ENCODE data around the gene TGFBR3. TPM values are rescaled to one million over a fixed set of nuclear protein-coding genes. Genes with fewer than 3 reads are reported as not detected.

TGFBR3 gene
- total and polyA plus RNA-seq, 2 of the 8 experiments (the other 6 are each of a cell fraction or from before 2014, with no cell fraction given) = 2.0 to 6.1 TPM

DNA sequence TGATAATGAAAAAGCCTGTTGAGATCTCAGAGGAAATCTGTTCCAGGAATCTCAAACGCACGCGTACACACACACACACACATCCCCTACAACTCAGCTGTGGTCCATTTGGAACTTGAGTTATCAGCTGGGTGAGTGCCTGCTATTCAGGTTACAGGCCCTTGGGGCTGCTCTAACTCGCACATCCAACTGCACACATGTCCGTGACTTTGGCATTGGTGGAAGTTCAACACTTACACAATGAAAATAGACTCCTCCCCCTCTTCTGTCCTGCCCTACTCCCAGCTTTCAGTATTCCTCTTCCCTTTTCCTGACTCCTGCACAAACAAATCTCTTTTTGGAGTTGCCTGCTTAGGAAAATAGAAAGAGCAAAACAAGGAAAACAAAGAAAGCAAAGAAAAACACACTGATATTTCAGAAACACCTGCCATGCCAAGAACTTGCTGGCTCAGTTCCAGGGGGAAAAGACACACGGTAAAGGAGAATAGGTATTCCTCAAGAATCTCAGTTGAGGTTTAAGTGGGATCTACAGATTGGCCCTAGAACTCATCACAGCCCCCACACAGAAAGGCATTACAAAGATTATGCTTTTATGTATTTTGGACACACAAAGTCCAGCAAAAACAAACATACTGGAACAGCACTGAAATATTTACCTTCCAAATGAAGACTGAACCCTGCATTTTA lies 140.9 kb downstream of the TGFBR3 start (continued):
- TF ChIP-seq, protein P1, sequence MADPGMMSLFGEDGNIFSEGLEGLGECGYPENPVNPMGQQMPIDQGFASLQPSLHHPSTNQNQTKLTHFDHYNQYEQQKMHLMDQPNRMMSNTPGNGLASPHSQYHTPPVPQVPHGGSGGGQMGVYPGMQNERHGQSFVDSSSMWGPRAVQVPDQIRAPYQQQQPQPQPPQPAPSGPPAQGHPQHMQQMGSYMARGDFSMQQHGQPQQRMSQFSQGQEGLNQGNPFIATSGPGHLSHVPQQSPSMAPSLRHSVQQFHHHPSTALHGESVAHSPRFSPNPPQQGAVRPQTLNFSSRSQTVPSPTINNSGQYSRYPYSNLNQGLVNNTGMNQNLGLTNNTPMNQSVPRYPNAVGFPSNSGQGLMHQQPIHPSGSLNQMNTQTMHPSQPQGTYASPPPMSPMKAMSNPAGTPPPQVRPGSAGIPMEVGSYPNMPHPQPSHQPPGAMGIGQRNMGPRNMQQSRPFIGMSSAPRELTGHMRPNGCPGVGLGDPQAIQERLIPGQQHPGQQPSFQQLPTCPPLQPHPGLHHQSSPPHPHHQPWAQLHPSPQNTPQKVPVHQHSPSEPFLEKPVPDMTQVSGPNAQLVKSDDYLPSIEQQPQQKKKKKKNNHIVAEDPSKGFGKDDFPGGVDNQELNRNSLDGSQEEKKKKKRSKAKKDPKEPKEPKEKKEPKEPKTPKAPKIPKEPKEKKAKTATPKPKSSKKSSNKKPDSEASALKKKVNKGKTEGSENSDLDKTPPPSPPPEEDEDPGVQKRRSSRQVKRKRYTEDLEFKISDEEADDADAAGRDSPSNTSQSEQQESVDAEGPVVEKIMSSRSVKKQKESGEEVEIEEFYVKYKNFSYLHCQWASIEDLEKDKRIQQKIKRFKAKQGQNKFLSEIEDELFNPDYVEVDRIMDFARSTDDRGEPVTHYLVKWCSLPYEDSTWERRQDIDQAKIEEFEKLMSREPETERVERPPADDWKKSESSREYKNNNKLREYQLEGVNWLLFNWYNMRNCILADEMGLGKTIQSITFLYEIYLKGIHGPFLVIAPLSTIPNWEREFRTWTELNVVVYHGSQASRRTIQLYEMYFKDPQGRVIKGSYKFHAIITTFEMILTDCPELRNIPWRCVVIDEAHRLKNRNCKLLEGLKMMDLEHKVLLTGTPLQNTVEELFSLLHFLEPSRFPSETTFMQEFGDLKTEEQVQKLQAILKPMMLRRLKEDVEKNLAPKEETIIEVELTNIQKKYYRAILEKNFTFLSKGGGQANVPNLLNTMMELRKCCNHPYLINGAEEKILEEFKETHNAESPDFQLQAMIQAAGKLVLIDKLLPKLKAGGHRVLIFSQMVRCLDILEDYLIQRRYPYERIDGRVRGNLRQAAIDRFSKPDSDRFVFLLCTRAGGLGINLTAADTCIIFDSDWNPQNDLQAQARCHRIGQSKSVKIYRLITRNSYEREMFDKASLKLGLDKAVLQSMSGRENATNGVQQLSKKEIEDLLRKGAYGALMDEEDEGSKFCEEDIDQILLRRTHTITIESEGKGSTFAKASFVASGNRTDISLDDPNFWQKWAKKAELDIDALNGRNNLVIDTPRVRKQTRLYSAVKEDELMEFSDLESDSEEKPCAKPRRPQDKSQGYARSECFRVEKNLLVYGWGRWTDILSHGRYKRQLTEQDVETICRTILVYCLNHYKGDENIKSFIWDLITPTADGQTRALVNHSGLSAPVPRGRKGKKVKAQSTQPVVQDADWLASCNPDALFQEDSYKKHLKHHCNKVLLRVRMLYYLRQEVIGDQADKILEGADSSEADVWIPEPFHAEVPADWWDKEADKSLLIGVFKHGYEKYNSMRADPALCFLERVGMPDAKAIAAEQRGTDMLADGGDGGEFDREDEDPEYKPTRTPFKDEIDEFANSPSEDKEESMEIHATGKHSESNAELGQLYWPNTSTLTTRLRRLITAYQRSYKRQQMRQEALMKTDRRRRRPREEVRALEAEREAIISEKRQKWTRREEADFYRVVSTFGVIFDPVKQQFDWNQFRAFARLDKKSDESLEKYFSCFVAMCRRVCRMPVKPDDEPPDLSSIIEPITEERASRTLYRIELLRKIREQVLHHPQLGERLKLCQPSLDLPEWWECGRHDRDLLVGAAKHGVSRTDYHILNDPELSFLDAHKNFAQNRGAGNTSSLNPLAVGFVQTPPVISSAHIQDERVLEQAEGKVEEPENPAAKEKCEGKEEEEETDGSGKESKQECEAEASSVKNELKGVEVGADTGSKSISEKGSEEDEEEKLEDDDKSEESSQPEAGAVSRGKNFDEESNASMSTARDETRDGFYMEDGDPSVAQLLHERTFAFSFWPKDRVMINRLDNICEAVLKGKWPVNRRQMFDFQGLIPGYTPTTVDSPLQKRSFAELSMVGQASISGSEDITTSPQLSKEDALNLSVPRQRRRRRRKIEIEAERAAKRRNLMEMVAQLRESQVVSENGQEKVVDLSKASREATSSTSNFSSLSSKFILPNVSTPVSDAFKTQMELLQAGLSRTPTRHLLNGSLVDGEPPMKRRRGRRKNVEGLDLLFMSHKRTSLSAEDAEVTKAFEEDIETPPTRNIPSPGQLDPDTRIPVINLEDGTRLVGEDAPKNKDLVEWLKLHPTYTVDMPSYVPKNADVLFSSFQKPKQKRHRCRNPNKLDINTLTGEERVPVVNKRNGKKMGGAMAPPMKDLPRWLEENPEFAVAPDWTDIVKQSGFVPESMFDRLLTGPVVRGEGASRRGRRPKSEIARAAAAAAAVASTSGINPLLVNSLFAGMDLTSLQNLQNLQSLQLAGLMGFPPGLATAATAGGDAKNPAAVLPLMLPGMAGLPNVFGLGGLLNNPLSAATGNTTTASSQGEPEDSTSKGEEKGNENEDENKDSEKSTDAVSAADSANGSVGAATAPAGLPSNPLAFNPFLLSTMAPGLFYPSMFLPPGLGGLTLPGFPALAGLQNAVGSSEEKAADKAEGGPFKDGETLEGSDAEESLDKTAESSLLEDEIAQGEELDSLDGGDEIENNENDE (IDR thresholded peaks at IDR 0.05; ENCODE audit: insufficient replicate concordance, low read length) = no peak
- no peak for TF ChIP-seq RAD21 (IDR thresholded peaks at IDR 0.05 in 1 of 2, conservative IDR thresholded peaks at IDR 0.05 in 1 of 2; ENCODE audit: low read depth in 2 of 2, low read length in 2 of 2)
- TF ChIP-seq YY1 (IDR thresholded peaks at IDR 0.05; ENCODE audit: low read depth, low read length) = no peak
- no peak for TF ChIP-seq FOSL1 (IDR thresholded peaks at IDR 0.05; ENCODE audit: insufficient read depth, low read depth, low read length)
- TF ChIP-seq JUN (IDR thresholded peaks at IDR 0.05; ENCODE audit: low read depth, low read length) = no peak

All from H1 (cell line).